Activated CD4-positive, alpha-beta T cell treated with anti-CD3 and anti-CD28 coated beads for 4 hours (primary cell): ENCODE data around the gene RSPH1.
A peak's percentile ranks its signal among the peaks of the same experiment; 100 is the strongest.

Experiments
- DNase-seq, 2 donors: peaks; one replicate each; pipeline ENCODE4 v3.0.0-alpha.2; 2020

Gene RSPH1

GRCh38 chr21:42530167-42530518 lies 34.1 kb upstream of the RSPH1 start:
- DNase-seq: peak; percentile 18 to 29

- peak; percentile 30 to 47 for DNase-seq
Measured at GRCh38 chr21:42527489-42528158, 31.6 kb upstream of the RSPH1 start.

- DNase-seq: no peak
Measured at GRCh38 chr21:42527127-42527488, 31.1 kb upstream of the RSPH1 start.

GRCh38 chr21:42526379-42526727 lies 30.3 kb upstream of the RSPH1 start:
- DNase-seq: no peak

GRCh38 chr21:42525676-42526378 lies 29.8 kb upstream of the RSPH1 start:
- no peak for DNase-seq

- DNase-seq: no peak
Measured at GRCh38 chr21:42525029-42525581, 29.1 kb upstream of the RSPH1 start.

GRCh38 chr21:42524341-42525028 lies 28.5 kb upstream of the RSPH1 start:
- DNase-seq: peak in 1 of 2 donors; percentile 11

- no peak for DNase-seq
Measured at GRCh38 chr21:42523941-42524340, 27.9 kb upstream of the RSPH1 start.

- no peak for DNase-seq
Measured at GRCh38 chr21:42523211-42523610, 27.2 kb upstream of the RSPH1 start.

- DNase-seq: no peak
Measured at GRCh38 chr21:42522771-42523170, 26.7 kb upstream of the RSPH1 start.

- no peak for DNase-seq
Measured at GRCh38 chr21:42522271-42522670, 26.2 kb upstream of the RSPH1 start.

- no peak for DNase-seq
Measured at GRCh38 chr21:42521805-42522204, 25.8 kb upstream of the RSPH1 start.

GRCh38 chr21:42521384-42521783 lies 25.4 kb upstream of the RSPH1 start:
- DNase-seq: no peak

GRCh38 chr21:42520628-42521253 lies 24.7 kb upstream of the RSPH1 start:
- no peak for DNase-seq

- DNase-seq: no peak
Measured at GRCh38 chr21:42518626-42519025, 22.6 kb upstream of the RSPH1 start.

GRCh38 chr21:42518215-42518614 lies 22.2 kb upstream of the RSPH1 start:
- DNase-seq: no peak

GRCh38 chr21:42515708-42516502 lies 19.9 kb upstream of the RSPH1 start:
- no peak for DNase-seq

- DNase-seq: no peak
Measured at GRCh38 chr21:42514883-42515228, 18.8 kb upstream of the RSPH1 start.

GRCh38 chr21:42513985-42514882 lies 18.2 kb upstream of the RSPH1 start:
- peak; percentile 70 to 73 for DNase-seq

- DNase-seq: peak; percentile 18 to 35
Measured at GRCh38 chr21:42513151-42513984, 17.3 kb upstream of the RSPH1 start, which contains the start of gene SLC37A1. TSS of gene SLC37A1 (plus strand) at chr21:42513852. CDS start at chr21:42518455, 4,603 bp downstream.
